22Rv1 (cell line): ENCODE data around the gene TTLL4.
A peak's percentile ranks its signal among the peaks of the same experiment; 100 is the strongest.

Experiments
- H3K27ac ChIP-seq: fragments of 450-650 bp; 2 replicates; pipeline ENCODE4 v1.5.1; 2017
- CTCF ChIP-seq: fragments of 450-650 bp; IDR thresholded peaks from 2 replicates; pipeline ENCODE4 v1.5.1; 2017; ENCODE audit warnings: mild to moderate bottlenecking
- ZFX ChIP-seq: fragments of 450-650 bp; IDR thresholded peaks from 2 replicates; pipeline ENCODE4 v1.6.1; 2017; ENCODE audit warnings: antibody characterized with exemption, borderline replicate concordance

The TTLL4 gene

GRCh38 chr2:218780046-218780445 is 69.4 kb downstream of the TTLL4 start:
- no peak overlapping the region for H3K27ac ChIP-seq

DNA sequence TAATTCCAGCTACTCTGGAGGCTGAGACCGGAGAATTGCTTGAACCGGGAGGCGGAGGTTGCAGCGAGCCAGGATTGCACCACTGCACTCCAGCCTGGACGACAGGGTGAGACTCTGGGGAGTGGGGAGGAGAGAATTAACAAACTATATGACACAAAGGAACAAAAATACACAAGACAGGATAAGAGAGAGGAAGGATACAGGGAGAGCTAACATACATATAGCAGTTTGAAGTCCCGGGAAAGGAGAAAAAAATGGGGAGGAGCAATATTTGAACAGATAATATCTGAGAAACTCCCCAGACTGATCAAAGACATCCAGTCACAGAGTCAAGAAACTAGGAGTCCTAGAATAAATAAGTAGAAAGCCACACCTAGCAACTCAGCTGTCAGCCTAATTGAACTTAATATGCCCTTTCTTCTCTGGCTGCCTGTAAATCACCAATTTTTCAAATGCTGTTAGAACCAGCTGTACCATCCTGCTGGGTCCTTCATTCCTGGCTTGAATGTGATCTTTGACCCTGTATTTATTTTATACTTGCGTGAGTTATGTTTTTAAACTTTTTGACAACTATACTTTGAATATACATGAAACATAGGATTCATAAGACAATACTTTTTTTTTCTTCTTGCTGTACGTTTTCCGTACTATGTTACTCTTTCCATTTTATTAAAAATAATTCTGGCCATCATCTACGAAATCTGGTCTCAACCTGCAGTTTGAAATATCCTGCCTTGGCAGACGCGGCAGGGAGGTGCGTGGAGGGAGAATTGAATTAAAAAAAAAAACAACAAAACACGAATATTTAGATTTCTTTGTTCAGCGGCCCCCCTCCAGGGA is 70.4 kb downstream of the TTLL4 start:
- peak overlapping the region; percentile 46 for H3K27ac ChIP-seq
- no peak for TF ChIP-seq CTCF

More at GRCh38 chr2:218780046-218780445, 69.4 kb downstream of the TTLL4 start:
- TF ChIP-seq ZFX: no peak
- no peak for TF ChIP-seq CTCF

DNA sequence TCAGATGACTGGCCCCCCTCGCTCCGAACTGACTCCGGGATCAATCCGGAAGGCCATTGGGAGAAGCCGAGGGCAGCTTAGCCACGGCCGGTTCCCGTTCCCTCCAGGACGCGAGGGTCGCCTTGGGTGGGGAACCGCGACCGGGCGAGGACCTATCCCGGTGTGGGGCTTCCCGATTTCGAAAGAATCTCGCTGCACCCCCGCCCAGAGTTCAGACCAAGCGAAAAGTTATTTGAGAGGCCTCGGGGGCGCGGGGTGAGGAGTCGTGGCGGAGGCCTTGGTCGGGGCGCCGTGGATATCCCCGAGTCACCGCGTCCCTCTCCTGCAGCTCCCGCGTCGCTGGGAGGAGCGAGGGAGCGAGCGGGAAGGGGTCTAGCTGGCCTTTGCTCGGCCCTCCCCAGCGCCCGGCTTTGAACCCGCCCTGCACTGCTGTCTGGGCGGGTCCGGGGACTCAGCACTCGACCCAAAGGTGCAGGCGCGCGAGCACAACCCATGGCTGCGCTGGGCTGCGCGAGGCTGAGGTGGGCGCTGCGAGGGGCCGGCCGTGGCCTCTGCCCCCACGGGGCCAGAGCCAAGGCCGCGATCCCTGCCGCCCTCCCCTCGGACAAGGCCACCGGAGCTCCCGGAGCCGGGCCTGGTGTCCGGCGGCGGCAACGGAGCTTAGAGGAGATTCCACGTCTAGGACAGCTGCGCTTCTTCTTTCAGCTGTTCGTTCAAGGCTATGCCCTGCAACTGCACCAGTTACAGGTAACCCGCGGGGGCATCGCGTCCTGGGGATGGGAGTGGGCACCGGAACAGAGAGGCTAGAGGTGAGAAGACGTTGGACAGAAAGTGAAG is 71.3 kb downstream of the TTLL4 start, which contains the start of gene CYP27A1:
TSS of gene CYP27A1 (plus strand) at position 457 of the 837 bp plus-strand sequence. CDS start at position 493, 36 bp downstream.
- TF ChIP-seq ZFX: no peak
- TF ChIP-seq CTCF: no peak
- peak within 1 kb of the TSS; percentile 46 for H3K27ac ChIP-seq

- no peak for TF ChIP-seq CTCF
- TF ChIP-seq ZFX: no peak
- H3K27ac ChIP-seq: no peak overlapping the region
Measured at GRCh38 chr2:218782528-218782844, 71.9 kb downstream of the TTLL4 start.

DNA sequence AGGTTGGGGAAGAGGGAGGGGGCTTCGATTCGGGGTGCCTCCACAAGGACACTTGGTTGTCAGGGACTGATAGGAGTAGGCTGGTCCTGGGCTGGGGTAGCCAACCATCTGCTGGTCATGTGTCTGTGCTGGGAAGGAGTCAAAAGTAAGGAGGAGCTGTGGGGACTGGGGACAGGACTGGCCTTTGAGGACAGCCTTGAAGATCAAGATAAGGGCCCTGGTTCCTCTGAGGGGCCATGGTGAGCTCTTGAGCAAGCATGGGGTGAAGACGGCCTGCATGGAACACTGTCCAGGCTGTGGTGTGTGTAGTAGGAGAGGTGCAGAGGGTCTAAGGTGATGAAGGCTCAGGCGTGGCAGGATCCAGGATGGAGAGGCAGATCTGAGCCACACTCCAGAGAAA is 73.1 kb downstream of the TTLL4 start:
- TF ChIP-seq CTCF (no peak), ZFX (no peak)
- no peak overlapping the region for H3K27ac ChIP-seq

- TF ChIP-seq ZFX (no peak), CTCF (no peak)
- no peak overlapping the region for H3K27ac ChIP-seq
Measured at GRCh38 chr2:218785103-218785502, 74.5 kb downstream of the TTLL4 start.

GRCh38 chr2:218786133-218786532 is 75.5 kb downstream of the TTLL4 start:
- TF ChIP-seq ZFX (no peak), CTCF (no peak)
- H3K27ac ChIP-seq: no peak overlapping the region
